Kasumi-1 (cell line): Measurements from ENCODE around the gene ARL10.

ENCODE experiments used
- DNase-seq, 2 experiments: peaks; one replicate each; lab custom pipeline; 2025; lab: John Stamatoyannopoulos, UW

Gene ARL10

DNA sequence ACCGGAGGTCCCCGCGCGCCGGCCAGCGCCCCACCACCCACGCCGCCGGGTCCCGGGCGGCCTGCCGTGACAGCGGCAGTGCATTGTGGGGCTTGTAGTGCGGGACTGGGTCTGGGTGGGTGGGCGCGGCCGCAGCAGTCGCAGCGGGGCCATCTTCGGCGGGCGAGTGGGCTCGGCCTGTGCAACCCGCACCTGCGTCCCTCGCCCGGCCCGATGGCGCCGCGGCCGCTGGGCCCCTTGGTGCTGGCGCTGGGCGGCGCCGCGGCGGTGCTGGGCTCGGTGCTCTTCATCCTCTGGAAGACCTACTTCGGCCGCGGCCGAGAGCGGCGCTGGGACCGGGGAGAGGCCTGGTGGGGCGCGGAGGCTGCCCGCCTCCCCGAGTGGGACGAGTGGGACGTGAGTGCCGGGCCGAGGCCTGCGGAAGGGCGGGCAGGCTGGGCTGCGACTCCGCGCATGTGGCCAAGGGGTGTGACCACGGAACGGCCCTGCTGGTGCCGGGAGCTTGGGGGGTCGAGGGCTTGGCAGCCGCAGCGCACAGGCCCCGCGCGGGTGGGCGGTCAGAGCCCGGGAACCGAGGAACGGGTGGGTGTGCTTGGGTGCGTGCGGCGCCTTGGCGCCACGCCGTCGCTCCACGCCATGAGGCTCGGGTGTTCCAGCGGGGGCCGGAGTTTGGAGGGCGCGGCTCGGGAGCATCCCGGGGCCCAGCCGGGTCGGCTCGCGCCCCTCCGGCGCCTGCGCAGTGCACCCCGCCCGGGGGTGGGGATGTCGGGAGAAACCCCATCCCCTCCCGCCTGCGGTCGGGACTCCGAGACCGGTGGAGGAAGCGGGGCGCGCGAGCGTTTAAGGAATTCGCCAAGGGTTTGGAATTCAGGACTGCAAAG is at the start of gene ARL10:
Gene ARL10, plus strand, starts transcription at position 137 of the 881 bp plus-strand sequence. Its CDS starts 77 bp downstream, at position 214.
- peak in 1 of 2 experiments; percentile 30 for DNase-seq

- DNase-seq: no peak
Measured at GRCh38 chr5:176317534-176318374, 47.5 kb upstream of the ARL10 start.

DNA sequence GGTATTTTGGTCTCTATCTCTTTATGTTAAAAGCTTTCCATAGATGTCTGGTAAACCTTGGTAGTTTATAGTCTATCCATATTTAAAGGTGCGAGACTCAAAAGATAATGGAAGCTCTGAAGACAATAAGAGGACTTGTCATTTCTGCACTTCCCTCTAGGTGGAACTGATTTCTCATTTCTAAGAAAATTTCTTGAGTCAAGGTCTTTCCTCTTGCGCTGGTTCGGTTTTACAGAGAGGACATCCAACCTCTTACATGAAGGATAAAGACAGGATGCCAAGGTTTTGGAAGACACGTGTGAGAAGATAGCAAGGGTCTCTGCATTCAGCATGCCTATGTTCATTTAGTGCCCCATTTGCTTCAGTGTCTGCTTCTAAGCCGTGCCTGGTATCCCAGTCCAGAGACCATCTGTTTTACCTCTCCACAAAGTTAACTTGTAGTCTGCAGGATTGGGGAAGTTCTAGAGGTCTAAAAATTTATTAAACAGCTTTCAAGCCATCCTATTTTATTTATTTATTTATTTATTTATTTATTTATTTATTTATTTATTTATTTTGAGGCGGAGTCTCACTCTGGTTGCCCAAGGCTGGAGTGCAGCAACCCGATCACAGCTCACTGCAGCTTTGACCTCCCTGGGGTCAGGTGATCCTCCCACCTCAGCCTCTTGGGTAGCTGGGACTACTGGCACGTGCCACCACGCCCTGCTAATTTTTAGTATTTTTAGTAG is 45.3 kb upstream of the ARL10 start:
- DNase-seq: peak; percentile 30 to 47

GRCh38 chr5:176320577-176320976 is 44.7 kb upstream of the ARL10 start:
- no peak for DNase-seq

DNA sequence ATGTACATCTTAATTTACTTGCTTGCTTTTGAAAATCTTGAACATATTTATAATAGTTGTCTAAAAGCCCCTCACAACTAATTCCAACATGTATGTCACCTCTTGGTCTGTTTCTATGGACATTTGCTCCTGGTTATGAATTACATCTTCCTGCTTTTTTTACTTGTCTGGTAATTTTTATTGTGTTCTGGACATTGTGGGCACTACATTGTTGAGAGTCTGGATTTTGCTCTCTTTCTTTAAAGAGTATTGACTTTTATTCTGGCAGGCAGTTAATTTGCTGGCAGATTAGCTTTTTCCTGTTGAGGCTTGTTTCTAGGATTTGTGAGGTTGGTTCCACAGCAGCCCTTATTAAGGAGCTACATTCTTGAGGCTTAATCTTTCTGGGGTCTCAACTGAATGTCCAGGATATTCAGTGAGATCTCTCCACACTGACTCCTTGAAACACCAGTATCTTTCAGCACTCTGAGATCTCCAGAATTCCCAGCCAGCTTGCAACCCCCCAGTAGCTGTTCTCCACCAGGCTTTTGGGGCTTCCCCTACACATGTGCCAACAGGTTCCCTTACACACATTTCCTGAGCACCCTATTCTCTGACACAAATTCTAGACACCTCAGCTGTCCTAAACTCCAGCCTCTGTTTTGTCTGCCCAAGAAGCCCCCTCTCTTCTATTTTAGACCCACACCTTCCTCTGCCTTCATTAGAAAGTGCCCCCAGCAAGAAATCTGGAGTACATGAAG is 31.1 kb upstream of the ARL10 start:
- no peak for DNase-seq

DNA sequence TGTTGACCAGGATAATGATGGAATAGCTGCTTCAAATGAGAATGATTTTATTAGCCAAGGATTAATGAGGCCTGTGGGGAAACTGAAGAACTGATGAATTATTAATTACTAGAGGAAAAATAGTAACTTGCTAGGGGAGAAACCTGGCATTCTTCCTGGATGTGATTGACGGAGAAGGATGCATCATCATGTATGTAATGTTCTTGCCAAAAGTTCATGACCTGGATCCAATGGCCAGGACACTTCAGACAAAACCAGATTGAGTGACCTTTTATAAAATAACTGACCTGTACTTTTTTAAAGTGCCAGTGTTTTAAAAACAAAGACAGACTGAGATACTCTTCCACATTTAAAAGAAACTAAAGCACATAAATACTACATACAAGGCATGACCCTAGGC is 27.4 kb upstream of the ARL10 start:
- DNase-seq: no peak

- no peak for DNase-seq
Measured at GRCh38 chr5:176339304-176339703, 26.0 kb upstream of the ARL10 start.

- DNase-seq: no peak
Measured at GRCh38 chr5:176341325-176342157, 23.7 kb upstream of the ARL10 start.

DNA sequence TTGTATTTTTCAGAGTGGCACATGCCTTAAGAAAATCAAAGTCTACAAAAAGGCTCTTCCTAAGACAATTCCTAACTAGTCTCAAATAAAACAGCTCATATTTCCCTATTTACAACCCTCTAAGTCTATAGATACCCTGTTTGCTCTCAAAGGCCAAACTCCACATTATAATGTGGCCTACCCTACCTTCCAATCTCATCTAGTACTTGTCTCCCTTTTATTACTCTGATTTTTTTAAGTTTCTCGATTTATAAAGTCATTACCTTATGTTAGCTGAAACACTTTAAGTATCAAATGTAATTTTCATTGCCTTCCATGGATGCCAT is 23.2 kb upstream of the ARL10 start:
- no peak for DNase-seq

DNA sequence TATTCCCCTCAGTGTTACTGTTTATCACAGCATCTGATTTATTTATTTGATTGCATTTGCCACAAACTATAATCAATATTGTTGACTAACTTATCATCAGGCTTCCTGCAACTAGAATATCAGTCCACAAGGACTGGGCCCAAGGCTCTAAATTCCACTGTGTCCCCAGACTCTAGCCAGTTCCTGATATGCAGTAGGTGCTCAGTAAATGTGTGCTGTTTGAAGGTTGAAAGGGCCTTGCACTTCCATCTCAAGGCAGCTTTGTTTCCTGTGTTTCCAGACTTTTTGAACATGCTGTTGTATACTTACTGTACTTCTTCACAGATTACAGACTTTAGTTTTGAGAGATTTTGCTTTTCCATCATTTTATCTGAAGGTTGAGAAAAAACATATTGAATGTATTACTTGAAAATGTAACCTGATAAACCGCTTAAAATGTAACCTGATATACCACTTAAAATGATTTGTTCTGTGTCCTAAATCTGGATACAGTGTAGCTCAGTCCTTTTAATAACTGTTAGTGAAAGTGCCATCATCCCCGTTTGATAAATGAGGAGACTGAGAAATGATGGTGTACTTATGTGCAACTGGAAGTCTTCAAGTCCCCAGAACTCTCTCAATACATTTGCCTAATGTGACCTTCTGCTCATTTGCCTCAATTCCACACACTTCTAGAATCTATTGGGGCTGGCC is 22.4 kb upstream of the ARL10 start:
- no peak for DNase-seq

DNA sequence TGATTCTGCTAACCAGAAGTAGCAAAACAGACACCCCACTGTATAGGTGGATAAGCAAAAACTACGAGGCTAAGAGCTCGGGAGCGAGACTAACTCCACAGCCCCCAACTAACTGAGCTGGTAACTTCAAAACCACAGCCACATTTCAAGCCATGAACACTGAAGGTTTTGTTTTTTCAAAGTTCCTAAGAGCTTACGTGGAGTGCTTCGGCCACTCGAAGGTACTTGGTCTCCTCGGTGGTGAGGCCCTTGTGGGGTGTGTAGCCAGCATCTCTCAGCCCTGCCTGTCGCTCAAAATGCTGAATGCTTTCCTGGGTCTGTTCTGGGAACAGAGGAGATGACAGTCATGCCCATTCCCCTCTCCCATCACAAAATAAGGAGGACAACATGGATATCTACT is 14.9 kb upstream of the ARL10 start:
- no peak for DNase-seq

- DNase-seq: no peak
Measured at GRCh38 chr5:176352116-176352878, 13.0 kb upstream of the ARL10 start.

- DNase-seq: no peak
Measured at GRCh38 chr5:176353533-176353932, 11.8 kb upstream of the ARL10 start.

GRCh38 chr5:176355400-176356178 is 9.7 kb upstream of the ARL10 start:
- no peak for DNase-seq

DNA sequence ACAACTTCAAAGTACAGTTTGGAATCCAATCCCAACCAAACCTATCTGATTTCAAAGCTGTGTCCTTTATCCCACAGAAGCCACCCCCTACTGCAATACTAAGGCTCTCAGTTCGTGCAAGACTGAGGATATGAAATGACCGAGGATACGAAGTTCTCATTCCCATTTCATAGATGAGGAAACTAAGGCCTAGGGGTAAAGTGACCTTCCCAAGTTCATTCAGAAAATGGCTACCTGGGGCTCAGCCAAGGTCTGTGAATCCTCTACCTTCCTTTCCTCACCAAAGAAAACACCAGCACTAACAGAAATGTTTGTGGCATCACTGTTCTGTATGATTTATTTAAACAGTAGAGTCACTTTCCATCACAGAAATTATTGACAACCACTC is 9.1 kb upstream of the ARL10 start:
- no peak for DNase-seq

DNA sequence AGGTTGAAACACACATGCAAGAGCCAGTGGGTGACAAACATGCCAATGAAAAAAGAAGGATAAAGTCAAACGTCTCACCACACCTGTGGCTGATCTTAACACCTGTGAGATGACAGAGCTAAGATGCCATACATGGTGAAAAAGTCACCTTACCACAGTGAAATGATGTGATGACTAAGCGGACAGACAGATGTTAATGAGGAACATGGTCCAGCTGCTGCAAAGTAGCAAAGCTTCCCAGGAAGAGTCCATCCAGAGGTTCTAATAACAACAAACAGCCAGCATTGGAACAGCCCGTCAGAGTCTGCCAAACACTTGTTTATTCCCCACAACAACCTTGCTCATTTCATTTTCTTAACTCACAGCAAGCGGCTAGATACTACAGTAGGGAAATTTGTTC is 5.6 kb upstream of the ARL10 start:
- no peak for DNase-seq

DNA sequence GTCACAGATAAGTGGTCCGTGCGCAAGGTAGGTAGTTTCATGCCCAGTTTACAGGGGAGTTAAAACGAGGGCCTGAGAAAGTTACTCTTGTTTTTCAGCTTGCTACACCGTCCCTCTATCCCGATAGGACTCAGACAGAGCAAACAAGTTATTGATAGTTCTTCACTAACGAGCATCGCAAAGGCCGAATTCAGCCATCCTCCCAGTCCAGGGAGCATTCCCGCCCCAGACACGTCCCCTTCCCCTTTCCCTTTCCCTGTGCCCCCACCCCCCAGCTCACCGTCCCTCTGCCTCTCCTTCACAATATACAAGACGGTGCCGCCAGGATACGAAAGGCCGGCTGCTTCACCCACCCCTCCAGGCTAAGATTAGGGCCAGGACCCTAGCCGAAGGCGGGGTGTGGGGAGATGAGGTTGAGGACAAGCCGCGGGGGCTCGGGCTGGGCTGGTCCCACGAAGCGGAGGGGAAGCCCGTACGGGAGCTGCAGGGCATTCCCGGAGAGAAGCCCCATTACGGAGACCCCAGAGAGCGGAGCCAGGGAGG is 4.3 kb upstream of the ARL10 start:
- DNase-seq: peak; percentile 5 to 32
